NK-92 (cell line): ENCODE results near the gene FDX2.

ENCODE experiments used
- DNase-seq: peaks from one replicate; lab custom pipeline; 2025; ENCODE audit not compliant: unreplicated experiment; lab: John Stamatoyannopoulos, UW

Gene FDX2

DNA sequence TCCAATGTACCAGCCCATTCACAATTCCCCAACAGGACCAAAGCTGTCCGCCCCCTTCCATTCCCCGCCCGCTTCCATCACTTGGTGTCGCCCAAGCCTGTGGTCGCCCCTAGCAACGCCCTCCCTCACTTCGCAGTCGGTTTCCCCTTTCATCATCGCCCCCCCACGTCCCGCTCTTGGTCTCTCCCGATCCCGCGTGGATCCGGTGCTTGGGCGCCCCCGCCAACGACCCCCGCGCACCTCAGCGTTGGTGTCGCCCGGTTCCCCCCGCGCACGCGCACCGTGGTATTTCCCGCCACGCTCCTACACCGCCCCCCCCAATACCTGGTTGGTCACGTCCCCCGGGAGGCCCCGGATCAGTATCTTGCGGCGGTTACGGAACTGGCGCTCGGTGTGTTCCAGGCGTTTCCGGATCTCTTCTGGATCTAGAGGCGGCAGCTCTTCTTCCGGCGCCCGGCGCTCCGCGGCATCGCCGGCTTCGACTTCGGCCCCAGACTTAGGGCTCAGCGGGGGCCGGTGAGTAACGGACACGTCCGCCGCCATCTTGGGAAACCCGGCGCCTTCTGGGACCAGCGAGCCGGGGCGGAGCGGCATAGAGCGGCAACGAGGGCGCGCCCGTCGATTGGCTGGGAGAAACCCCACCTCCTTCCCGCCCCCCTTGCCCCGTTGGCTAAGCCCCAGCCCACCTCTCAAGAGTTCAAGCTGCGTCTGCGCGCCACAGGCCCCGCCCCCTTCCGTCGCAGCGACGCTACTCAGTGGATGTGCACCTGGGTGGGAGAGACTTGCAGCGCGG, 17.3 kb upstream of the FDX2 start, which contains the start of gene RAVER1:
RAVER1 (minus strand) TSS at position 565 of the 793 bp plus-strand sequence; CDS start at position 543, 22 bp downstream.
- DNase-seq, result peak; percentile 91

DNA sequence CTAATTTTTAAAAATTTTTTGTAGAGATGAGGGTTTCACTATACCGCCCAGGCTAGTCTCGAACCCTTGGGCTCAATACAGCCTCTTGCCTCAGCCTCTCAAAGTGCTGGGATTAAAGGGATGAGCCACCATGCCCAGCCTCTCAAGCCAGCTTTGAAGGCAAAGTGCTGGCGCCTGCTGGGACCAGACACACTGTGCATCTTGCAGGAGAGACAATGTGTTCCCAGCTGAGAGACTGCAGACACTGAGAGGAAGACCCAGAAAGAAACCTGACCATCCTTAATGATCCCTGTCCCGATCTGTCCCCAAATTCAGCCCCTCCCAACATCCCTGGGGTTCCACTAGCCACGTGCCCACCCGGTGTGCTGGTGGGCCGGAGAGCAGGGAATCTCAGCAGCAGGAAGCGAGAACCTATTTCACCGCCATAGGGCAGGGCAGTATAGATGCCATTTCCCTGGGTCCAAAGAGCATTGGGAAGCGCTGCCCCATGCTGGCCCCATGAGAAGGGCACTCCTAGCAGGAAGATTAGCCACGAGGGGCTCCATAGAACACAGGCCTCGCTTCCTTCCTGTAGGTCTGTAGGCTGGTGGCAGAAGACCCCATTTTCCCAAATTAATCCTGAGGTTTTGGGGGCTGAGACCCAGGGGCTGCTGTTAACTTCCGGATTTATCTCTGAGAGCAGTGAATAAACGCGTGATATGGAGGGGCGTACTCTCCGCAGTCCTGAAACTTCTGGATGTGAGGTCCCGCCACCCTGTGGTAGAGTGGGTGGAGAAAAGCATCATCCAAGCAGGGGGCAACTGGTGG, 16.5 kb upstream of the FDX2 start:
- no peak for DNase-seq

DNA sequence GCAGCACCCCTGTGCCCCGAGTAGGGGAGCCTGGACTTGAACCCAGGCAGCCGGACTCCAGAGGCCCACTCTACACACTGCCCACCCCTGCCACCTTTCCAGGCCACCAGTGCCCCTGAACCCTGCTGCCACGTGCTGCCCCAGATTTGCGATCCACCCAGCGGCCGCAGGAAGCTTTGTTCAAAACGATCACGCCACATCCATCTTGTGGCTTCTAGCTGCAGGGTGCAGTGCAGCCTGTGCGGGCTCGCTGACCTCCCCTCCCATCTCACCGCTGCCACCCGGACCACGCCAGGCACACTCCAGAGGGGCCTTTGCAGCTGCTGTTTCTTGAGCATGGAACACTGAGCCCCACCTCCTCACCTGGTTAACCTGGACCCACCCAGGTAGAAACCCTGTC, 13.7 kb upstream of the FDX2 start:
- DNase-seq, result no peak

DNA sequence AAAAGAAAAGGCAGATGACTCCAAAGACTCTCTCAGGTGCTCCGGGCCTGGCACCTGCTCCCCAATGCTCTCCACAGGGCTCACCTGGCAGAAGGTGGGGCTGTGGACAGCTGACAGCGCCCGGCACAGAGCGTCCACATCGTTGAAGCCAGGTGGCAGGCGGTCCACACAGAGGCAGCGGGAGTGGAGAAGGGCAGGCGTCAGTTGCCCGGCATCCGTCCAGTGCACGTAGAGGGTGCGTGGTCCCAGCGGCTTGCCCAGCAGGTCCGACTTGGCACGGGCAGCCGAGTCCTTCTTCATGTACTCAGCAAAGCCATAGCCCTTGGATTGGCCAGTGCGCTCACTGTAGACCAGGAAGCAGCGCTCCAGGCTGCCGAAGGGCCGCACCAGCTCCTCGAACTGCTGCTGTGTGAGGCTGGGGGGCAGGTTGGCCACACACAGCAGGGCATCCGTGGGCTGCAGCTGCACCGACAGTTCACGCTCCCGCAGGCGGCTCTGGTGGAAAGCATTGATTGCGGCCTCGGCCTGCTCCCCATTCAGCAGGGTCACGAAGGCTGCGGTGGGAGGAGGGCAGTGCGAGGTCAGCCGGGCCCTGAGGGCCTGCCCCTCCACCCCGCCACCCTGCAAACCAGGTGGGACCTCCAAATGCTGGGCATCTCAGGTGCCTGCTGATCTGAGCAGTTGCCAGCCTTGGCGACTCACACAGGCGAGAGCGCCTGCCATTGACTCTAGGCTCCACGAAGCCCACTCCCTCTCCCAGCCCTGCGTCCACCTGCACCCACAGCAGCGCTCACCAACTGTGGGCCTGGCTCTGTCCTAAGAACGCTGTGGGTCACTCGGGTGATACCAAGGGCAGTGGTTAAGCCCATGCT, 13.0 kb upstream of the FDX2 start:
- no peak for DNase-seq

DNA sequence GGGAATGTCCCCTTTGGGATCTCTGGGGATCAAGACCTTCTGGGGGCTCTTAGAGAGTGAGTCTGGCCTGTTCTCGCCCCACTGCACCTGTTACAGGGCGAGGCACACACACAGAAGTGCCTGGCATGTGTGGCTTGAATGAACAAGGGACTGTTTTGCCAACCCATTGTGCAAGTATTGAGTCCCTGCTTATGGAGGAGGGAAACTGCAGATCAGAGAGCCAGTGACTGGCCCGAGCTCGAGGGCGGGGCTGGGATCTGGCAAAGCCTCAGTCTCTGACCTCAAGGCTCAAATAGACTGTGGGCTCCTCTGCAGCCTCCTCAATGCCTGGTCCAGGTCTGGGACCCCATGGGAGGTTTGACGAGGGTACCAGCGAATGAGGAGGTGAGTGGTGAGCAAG, 12.0 kb upstream of the FDX2 start:
- no peak for DNase-seq

DNA sequence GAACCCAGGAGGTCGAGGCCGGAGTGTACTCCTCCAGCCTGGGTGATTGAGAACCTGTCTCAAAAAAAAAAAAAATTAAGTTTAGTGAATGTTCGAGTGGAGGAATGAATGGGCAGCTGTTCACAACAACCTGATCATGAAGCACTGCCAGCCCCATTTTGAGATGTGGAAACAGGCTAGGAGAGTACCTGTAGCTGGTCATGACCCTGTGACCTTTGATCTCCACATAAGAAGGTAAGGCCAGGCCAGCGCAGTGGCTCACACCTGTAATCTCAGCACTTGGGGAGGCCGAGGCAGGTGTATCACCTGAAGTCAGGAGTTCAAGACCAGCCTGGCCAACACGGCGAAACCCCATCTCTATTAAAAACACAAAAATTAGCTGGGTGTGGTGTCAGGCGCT, 9.9 kb upstream of the FDX2 start:
- no peak for DNase-seq

DNA sequence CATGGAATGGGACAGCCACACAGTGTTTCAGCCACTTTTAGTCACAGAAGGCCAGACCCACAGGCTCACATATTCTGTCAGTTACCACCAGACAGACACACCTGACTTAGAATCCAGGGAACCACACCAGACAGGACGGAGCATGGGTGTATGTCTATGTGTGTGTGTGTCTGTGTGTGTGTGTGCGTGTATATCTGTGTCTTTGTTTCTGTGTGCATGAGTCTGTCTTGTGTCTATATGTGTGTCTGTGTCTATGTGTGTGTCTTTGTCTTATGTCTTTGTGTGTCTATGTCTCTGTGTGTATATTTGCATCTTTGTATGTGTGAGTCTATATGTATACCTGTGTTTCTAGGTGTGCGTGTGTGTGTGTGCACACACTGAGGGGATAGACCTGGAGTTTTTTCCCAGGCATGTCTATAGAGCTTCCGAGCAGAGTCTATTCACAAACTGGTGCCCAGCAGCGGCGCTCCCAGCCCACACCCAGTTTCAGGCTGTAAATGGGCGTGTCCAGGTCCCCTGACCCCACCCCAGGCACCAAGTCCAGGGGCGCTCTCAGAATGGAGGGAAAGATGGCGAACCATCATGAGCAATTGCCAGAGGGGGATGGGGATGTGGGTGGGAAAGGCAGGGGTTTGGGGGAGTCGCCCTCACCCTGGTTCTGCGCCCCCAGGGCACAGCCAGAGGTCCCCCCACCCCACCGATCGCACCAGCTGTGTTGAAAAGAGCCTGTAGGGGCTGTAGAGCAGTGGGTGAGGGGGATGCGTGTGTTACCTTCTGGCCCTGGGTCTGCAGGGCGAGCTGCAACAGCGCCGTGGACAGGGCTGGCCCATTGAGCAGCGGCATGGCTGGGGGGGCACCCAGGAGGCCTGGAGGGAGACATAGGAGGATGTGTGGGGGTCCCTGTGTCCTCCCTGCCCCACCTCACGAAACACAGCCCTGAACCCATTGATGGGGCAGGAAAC, 6.3 kb upstream of the FDX2 start:
- no peak for DNase-seq

DNA sequence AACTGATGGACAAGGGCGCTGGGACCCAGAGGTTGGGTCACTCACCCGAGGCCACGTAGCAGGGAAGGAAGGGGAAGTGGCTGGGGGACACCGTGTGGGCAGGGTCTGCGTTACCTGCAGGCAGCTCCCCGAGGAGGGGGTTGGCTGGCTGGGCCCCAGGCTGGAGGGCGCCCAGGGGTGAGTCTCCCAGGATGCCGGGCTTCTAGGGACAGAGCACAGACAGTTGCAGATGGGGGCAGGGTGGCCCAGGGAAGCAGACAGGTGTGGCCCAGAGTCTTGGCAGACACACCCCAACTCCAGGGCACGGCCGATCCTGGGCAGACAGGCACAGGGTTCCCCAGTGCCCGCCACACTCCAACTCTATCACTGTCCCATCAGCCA, 5.6 kb upstream of the FDX2 start:
- no peak for DNase-seq

DNA sequence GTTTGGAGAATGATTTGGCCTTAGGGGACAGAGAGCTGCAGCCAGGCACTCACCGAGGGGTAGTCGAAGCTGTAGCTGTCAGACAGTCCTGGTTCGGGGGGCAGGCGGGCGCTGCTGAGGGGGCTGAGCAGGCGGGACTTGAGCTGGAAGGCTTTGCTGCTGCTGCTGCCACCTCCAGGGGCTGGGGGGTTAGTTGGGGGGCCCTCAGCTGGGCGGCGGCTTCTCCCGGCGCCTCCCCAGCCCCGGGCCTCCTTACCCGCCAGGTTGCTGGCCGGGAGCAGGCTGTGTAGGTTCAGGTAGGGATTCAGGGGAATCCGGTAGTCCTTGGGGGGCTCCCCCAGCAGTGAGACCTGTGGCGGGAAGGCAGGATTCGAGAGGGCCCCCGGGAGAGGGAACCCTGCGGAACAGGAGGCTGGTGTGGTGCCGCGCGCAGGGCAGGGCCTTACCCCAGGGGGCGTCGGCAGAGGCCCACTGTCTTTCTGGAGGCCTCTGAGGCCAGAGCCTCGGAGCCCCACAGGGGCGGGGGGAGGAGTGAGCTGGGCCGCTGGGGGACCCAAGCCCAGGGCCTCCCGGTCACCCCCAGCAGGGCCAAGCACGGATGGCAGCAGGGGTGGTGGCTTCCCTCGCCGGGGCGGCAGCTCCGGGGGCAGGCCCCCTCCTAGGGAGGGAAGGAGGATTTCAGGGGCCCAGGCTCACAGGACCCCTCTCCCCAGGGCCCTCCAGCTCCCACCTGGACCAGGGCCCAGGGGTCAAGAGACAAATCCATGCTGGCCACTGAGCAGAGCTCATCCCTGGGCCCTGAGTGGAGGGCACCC, 5.0 kb upstream of the FDX2 start:
- no peak for DNase-seq

DNA sequence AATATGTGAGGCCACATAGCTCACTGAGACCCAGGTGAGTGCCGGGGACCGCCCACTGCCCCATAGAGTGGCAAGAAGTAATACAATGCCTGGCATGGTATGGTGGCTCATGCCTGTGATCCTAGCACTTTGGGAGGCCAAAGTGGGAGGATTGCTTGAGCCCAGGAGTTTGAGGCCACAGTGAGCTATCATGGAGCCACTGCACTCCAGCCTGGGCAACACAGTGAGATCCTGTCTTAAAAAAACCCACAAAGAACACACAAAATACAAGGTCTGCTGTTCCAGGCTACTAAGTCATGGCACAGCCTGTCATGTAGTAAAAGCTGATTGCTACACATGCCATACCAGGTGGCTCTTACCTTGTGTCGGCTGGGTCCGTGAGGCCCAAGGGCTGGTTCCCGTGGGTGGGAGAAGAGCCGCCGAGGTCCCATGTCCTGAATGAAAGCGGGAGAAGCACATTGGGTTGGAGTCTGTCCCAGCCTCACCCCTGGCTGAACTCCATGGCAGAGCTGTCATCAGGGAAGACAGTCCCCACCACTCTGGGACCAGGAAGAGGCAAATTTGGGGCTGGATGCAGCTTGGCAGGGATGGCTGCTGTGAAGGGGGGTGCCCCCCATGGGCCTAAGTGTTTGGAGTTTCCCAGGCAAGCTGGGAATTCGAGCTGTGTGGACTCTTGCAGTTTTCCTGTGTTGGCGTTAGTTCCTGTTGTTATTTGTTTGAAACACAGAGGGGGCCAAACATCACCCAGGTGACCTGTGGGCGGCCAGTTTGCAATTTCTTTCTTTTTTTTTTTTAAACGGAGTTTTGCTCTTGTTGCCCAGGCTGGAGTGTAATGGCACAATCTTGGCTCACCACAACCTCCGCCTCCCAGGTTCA, 3.2 kb upstream of the FDX2 start:
- DNase-seq, result no peak

DNA sequence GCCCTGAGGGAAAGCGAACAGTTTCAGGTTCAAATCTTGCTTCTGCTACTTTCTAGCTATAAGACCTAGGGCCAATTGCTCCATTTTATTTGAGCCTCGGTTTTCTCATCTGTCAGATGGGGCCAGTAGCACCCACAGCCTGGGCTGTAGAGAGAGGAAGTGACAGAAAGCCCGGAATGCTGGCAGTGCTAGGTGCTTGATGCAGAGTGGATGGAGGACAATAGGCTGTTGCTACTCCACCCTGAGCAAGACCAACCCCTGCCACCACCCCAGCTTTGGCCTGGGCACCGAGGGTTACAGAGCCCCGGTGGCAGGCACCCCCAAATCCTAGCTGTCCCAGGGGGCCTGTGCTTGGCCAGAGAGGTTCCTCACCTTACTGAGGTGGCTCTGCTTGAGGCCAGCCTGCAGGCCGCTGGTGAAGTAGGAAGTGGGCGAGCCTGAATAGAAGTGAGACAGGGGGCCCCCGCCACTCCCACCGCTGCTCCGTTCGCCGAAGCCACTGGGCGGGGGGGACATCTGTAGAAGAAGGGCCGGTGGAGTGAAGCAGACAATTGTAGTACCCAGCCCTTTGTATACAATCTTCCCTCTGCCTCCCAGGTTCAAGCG, 2.1 kb upstream of the FDX2 start:
- DNase-seq, result no peak

DNA sequence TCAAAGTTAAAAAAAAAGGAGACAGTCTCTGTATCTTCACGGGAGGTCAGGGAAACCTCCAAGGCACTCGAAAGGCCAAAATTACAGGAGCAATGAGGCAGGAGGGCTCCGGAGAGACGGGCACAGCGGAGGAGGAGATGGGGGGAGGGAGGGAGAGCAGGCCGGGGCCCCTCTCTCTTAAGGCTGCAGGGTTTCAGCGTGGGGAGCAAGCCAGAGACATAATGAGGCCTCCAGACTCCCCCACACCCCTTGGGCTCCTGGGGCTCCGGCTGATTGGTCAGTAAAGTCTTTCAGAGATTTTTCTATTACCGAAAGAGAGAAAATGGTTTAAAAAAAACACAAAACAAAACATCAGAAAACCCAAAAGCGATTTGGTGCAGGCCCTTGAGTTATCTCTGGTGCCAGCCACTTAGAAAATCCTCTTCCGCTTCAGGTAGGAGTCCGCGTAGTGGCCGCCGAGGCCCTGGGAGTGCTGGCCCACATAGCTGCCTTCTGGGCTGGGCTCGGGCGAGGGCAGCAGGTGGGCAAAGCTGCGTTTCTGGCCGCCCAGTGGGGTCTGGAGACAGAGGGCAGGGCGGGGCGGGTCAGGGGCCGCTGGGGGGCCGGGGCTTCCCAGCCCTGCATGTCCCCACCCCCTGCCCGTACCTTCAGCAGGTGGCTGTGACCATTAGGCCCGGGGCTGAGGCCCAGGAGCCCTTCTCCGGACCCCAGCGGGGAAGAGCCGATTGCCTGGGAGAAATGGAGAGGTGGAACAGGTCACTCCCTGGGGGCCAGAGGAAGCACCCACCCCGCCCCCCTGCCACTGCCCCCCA, 1.4 kb upstream of the FDX2 start:
- DNase-seq, result no peak

DNA sequence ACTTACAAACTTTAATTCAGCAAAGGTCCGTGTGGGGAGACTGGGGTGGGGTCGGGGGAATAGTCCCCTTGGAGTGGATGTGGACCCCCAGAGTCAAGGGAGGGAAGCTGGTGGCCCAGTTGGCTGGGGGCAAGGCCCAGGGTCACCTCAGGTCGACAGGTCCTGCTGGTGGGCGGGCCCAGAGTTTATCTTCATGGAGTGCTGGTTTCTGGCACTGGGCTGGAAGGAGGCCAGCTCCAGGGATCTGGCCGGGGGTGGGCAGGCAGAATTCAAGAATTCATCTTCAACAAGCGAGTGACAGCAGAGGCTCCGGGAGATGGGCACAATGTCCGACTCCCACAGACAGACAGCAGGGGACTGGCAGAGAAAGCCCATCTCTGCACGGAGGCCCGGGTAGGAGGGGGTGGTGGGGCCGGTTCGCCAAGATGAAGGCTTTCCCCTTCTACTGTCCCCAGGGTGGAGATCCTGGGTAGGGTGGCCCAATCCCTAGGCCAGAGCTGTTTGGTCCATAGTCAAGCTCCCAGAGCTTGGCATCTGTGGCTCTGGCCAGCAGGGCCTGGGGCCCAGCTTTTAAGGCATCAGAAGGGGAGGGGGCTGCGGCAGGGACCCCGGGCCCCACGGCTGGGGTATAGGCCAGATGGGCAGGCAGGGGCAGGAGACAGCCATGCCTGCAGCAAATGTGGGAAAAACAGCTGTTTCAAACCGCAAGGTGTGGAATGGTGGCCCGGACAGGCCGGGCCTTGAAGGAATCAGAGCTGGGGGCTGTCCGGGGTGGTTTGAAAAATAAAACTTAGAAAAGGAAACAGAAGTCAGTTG, 622 bp upstream of the FDX2 start:
- DNase-seq, result no peak

DNA sequence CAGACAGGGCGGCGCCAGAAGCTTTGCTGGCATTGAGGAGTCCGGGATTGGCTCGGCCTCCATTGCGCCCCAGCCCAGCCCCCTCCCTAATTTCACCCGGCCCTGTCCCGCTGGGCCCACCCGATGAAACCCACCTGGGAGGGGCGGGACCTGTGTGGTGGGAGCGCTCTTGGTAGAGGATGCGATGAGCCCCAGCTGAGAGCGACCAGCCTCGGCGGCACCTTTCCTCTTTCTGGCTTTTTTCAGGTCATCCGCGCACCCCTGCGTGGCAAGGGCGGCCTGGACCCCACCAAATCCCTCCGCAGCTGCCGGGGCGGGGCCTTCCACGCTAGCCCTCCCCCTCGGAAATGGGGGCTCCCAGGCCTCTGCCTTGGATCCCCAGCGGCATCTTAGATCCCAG, 6.4 kb downstream of the FDX2 start, which contains the start of gene ZGLP1:
ZGLP1 (minus strand) TSS at position 393 of the 400 bp plus-strand sequence.
- no peak for DNase-seq

DNA sequence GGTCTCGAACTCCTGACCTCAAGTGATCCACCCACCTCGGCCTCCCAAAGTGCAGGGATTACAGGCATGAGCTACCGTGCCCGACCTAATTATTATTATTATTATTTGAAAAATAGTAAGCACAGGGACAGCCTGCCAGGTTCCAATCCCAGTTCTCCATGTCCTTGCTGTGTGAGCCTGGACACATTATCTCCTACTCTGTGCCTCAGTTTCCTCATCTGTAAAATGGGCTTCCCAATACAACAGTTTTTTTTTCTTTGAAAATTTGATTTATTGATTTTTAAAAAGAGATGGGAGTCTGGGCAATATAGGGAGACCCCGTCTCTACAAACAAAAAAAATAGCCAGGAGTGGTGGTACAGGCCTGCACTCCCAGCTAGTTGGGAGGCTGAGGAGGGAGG, 9.5 kb downstream of the FDX2 start:
- DNase-seq, result no peak

DNA sequence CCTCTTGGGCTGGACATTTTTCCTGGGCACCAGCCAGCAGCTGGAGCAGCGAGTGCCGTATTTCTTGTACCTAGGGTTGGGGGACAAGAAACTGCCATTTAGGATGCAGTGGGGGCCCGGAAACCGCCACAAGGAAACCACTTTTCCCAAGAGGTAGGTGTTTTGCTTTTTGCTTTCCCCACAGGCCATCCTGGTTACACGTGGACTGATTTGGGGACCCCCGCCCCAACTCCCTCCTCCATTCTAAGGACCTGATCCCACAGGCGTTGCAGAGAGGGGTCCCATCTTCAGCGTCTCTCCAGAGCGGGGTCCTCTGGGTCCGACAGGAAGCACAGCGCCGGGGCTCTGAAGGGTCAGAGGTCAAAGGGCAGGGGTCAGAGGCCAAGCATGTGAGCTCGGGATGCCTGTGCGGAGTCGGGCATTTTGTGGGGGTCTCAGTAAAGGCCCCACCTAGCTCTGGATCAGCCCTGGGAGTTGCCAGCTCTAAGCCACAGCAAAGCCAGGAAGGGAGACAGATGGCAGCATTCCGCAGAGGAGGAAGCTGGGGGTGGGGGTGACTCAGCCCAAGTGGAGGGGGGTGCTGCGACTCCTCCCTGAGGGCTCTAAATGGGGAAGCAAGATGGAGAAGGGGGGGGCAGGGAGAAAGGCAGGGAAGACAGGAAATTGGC, 10.5 kb downstream of the FDX2 start:
- no peak for DNase-seq
